SK-N-SH treated with all-trans-retinoic acid at 6 μM for 48 hours (cell line): ENCODE measurements around the gene PTPRD.

Experiments used
- ATAC-seq: fragments of 200-7000 bp; cut with Tn5 transposase; 3 replicates; pipeline ENCODE4 v1.9.1; 2020; ENCODE audit warnings: mild to moderate bottlenecking, moderate library complexity
- BACH2 ChIP-seq: fragments of 250-450 bp; sonication (Bioruptor Pico); IDR thresholded peaks from 2 replicates; pipeline ENCODE4 v1.9.0; 2021; ENCODE audit warnings: mild to moderate bottlenecking, borderline replicate concordance
- CSDC2 ChIP-seq: fragments of 250-450 bp; sonication (Bioruptor Pico); IDR thresholded peaks from 2 replicates; pipeline ENCODE4 v1.5.0; 2020; ENCODE audit warnings: mild to moderate bottlenecking, moderate library complexity
- ESRRG ChIP-seq: fragments of 250-450 bp; sonication (Bioruptor Pico); IDR thresholded peaks from 2 replicates; pipeline ENCODE4 v1.6.1; 2021; ENCODE audit warnings: mild to moderate bottlenecking
- GLIS3 ChIP-seq: fragments of 250-450 bp; sonication (Bioruptor Pico); IDR thresholded peaks from 2 replicates; pipeline ENCODE4 v1.5.0; 2020; ENCODE audit warnings: mild to moderate bottlenecking, moderate library complexity
- ISL1 ChIP-seq: fragments of 250-450 bp; sonication (Bioruptor Pico); IDR thresholded peaks from 2 replicates; pipeline ENCODE4 v2.1.2; 2022; ENCODE audit warnings: mild to moderate bottlenecking, moderate library complexity
- OSR1 ChIP-seq: fragments of 250-450 bp; sonication (Bioruptor Pico); IDR thresholded peaks from 2 replicates; pipeline ENCODE4 v1.8.0; 2022; ENCODE audit warnings: moderate library complexity, mild to moderate bottlenecking, inconsistent platforms
- PPARA ChIP-seq: fragments of 250-450 bp; sonication (Bioruptor Pico); IDR thresholded peaks from 2 replicates; pipeline ENCODE4 v1.5.0; 2020; ENCODE audit warnings: mild to moderate bottlenecking, borderline replicate concordance
- TCF4 ChIP-seq: fragments of 250-450 bp; sonication (Bioruptor Pico); IDR thresholded peaks from 2 replicates; pipeline ENCODE4 v1.8.0; 2021; ENCODE audit warnings: mild to moderate bottlenecking, moderate library complexity, borderline replicate concordance
- TOX ChIP-seq: fragments of 250-450 bp; sonication (Bioruptor Pico); IDR thresholded peaks from 2 replicates; pipeline ENCODE4 v1.8.0; 2021; ENCODE audit warnings: mild to moderate bottlenecking, moderate library complexity, borderline replicate concordance
- ZFP3 ChIP-seq: fragments of 250-450 bp; sonication (Bioruptor Pico); IDR thresholded peaks from 2 replicates; pipeline ENCODE4 v1.5.0; 2020; ENCODE audit warnings: mild to moderate bottlenecking, moderate library complexity
- ZFP30 ChIP-seq: fragments of 450-650 bp; formaldehyde crosslinking; IDR thresholded peaks from 2 replicates; pipeline ENCODE4 v1.5.0; 2022; ENCODE audit warnings: mild to moderate bottlenecking, moderate library complexity
- ZNF565 ChIP-seq: fragments of 450-650 bp; formaldehyde crosslinking; conservative IDR thresholded peaks from 2 replicates; pipeline ENCODE4 v1.5.0; 2020; ENCODE audit warnings: low read depth, mild to moderate bottlenecking, moderate library complexity
- TF ChIP-seq, protein P1 (sequence below): fragments of 250-450 bp; sonication (Bioruptor Pico); IDR thresholded peaks from 2 replicates; pipeline ENCODE4 v1.8.0; 2020; ENCODE audit warnings: mild to moderate bottlenecking, moderate library complexity, borderline replicate concordance
- TF ChIP-seq, protein P2 (sequence below): fragments of 250-450 bp; sonication (Bioruptor Pico); IDR thresholded peaks from 2 replicates; pipeline ENCODE4 v1.5.1; 2021; ENCODE audit warnings: mild to moderate bottlenecking, moderate library complexity
- TF ChIP-seq, protein P3 (sequence below): fragments of 250-450 bp; sonication (Bioruptor Pico); IDR thresholded peaks from 2 replicates; pipeline ENCODE4 v1.5.0; 2020; ENCODE audit warnings: mild to moderate bottlenecking, moderate library complexity
- TF ChIP-seq, protein P4 (sequence below): fragments of 250-450 bp; sonication (Bioruptor Pico); IDR thresholded peaks from 2 replicates; pipeline ENCODE4 v1.5.1; 2020; ENCODE audit warnings: low read depth, mild to moderate bottlenecking, moderate library complexity

The PTPRD gene

DNA sequence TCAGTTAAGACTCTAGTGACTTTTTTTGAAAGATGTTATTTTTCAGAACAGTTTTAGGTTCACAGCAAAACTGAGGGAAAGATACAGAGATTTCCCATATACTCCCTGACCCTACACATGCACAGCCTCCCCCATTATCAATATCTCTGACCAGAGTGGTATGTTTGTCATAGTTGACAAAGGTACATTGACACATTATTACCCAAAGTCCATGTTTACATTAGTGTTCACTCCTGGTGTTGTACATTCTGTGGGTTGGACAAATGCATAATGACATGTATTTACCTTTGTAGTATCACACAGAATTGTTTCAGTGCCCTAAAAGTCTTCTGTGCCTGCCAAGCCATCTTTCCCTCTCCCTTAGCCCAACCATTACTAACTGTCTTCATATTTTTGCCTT lies 2342.6 kb downstream of the PTPRD start (continued):
- TF ChIP-seq, protein P1, sequence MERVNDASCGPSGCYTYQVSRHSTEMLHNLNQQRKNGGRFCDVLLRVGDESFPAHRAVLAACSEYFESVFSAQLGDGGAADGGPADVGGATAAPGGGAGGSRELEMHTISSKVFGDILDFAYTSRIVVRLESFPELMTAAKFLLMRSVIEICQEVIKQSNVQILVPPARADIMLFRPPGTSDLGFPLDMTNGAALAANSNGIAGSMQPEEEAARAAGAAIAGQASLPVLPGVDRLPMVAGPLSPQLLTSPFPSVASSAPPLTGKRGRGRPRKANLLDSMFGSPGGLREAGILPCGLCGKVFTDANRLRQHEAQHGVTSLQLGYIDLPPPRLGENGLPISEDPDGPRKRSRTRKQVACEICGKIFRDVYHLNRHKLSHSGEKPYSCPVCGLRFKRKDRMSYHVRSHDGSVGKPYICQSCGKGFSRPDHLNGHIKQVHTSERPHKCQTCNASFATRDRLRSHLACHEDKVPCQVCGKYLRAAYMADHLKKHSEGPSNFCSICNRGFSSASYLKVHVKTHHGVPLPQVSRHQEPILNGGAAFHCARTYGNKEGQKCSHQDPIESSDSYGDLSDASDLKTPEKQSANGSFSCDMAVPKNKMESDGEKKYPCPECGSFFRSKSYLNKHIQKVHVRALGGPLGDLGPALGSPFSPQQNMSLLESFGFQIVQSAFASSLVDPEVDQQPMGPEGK (CRISPR knock-in tag) = no peak

DNA sequence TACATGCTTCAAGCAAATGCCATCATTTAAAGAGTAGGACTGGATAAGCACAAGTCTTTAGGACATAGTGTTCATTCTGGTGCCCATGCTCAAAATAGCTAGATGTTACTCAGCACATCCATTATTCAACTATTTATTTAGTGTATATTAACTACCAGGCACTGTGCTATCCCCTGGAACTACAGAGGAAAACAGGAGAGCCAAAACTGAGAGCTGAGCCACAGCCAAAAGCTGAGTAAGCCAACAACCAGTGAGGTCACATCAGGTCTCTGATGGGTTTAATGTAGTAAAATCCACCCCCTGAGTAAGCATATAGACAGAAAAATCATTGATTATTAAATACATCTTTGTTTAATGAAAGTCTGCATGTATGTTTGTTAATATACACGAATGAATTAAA lies 2343.9 kb downstream of the PTPRD start:
- ATAC-seq = no peak
- TF ChIP-seq, protein P1 (CRISPR knock-in tag) = no peak
- no peak for TF ChIP-seq TOX (CRISPR knock-in tag)
- no peak for TF ChIP-seq ZFP30 (CRISPR knock-in tag)
- TF ChIP-seq, protein P2, sequence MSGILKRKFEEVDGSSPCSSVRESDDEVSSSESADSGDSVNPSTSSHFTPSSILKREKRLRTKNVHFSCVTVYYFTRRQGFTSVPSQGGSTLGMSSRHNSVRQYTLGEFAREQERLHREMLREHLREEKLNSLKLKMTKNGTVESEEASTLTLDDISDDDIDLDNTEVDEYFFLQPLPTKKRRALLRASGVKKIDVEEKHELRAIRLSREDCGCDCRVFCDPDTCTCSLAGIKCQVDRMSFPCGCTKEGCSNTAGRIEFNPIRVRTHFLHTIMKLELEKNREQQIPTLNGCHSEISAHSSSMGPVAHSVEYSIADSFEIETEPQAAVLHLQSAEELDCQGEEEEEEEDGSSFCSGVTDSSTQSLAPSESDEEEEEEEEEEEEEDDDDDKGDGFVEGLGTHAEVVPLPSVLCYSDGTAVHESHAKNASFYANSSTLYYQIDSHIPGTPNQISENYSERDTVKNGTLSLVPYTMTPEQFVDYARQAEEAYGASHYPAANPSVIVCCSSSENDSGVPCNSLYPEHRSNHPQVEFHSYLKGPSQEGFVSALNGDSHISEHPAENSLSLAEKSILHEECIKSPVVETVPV = no peak
- TF ChIP-seq, protein P3, sequence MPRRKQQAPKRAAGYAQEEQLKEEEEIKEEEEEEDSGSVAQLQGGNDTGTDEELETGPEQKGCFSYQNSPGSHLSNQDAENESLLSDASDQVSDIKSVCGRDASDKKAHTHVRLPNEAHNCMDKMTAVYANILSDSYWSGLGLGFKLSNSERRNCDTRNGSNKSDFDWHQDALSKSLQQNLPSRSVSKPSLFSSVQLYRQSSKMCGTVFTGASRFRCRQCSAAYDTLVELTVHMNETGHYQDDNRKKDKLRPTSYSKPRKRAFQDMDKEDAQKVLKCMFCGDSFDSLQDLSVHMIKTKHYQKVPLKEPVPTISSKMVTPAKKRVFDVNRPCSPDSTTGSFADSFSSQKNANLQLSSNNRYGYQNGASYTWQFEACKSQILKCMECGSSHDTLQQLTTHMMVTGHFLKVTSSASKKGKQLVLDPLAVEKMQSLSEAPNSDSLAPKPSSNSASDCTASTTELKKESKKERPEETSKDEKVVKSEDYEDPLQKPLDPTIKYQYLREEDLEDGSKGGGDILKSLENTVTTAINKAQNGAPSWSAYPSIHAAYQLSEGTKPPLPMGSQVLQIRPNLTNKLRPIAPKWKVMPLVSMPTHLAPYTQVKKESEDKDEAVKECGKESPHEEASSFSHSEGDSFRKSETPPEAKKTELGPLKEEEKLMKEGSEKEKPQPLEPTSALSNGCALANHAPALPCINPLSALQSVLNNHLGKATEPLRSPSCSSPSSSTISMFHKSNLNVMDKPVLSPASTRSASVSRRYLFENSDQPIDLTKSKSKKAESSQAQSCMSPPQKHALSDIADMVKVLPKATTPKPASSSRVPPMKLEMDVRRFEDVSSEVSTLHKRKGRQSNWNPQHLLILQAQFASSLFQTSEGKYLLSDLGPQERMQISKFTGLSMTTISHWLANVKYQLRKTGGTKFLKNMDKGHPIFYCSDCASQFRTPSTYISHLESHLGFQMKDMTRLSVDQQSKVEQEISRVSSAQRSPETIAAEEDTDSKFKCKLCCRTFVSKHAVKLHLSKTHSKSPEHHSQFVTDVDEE (CRISPR knock-in tag) = no peak
- no peak for TF ChIP-seq ISL1 (CRISPR knock-in tag)
- TF ChIP-seq ESRRG (CRISPR knock-in tag) = no peak
- TF ChIP-seq GLIS3 (CRISPR knock-in tag) = no peak
- TF ChIP-seq ZNF565 = no peak
- no peak for TF ChIP-seq BACH2 (CRISPR knock-in tag)

DNA sequence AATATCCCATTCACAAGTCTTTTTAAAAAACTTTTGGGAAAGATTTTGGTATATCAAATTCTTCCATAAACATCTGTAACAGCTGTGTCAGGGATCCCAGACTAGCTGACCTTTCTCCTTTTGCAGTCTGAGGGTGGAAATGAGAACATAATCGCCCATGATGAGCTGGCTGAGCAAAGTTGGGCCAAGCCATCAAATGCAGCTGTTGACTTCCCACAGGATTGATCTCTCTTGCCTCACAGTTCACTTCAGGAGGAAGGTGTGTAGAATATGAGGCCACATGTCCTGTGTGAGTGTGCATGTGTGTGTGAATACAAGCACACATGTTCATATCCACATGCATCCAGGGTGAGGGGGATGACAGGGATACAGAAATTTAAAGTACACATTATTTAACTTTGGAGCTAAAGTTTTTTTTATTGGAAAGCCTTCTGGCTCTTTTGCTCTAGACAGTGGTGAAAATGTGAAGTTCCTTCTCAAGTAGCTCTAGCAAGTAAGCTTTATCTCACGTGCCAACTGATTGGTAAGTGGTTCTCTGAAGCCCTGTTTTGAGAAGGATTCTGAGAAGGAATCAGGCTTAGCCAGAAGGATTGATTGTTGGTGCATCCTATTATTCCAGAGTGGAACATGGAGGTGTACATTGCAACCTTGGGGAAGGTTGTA lies 2344.5 kb downstream of the PTPRD start:
- TF ChIP-seq GLIS3 (CRISPR knock-in tag) (no peak), ZFP3 (CRISPR knock-in tag) (no peak), ZFP30 (CRISPR knock-in tag) (no peak), CSDC2 (CRISPR knock-in tag) (no peak), ESRRG (CRISPR knock-in tag) (no peak)
- TF ChIP-seq, protein P3 (CRISPR knock-in tag) = no peak
- TF ChIP-seq, protein P2 = no peak
- TF ChIP-seq, all 23 proteins: peak for 0

DNA sequence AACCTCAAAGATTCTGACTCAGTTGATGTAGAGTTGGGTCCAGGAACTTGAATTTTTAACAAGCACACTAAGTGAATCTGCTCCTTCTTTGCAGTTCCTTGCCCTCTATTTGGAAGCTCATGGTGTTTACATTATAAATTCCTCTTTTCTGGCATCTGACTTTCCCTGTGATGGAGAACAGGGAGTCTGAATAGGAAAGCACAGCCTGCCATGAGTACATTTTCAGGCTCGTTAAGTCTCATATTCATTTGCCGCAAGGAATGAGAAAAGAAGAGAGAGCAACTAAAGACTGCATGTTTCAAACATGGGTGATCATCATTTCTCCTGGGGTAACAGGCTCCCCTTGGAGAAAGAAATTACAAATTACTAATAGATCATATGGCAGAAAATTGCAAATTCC lies 2345.2 kb downstream of the PTPRD start:
- ATAC-seq = no peak

More for the DNA sequence above, 2344.5 kb downstream of the PTPRD start:
- no peak for ATAC-seq

More for the DNA sequence above, 2345.2 kb downstream of the PTPRD start:
- TF ChIP-seq ZFP3 (CRISPR knock-in tag) = no peak
- no peak for TF ChIP-seq TCF4
- TF ChIP-seq, protein P4, sequence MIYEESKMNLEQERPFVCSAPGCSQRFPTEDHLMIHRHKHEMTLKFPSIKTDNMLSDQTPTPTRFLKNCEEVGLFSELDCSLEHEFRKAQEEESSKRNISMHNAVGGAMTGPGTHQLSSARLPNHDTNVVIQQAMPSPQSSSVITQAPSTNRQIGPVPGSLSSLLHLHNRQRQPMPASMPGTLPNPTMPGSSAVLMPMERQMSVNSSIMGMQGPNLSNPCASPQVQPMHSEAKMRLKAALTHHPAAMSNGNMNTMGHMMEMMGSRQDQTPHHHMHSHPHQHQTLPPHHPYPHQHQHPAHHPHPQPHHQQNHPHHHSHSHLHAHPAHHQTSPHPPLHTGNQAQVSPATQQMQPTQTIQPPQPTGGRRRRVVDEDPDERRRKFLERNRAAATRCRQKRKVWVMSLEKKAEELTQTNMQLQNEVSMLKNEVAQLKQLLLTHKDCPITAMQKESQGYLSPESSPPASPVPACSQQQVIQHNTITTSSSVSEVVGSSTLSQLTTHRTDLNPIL (CRISPR knock-in tag) = no peak
- TF ChIP-seq PPARA (CRISPR knock-in tag) = no peak
- no peak for TF ChIP-seq OSR1 (CRISPR knock-in tag)
